ENCODE results near the gene LONP2. TPM values are rescaled to one million over a fixed set of nuclear protein-coding genes. Genes with fewer than 3 reads are reported as not detected.
A peak's percentile ranks its signal among the peaks of the same experiment; 100 is the strongest.

LONP2 gene
- total and polyA plus RNA-seq, 2 experiments from 2014 or later, result 12.4 to 25.2 TPM

DNA sequence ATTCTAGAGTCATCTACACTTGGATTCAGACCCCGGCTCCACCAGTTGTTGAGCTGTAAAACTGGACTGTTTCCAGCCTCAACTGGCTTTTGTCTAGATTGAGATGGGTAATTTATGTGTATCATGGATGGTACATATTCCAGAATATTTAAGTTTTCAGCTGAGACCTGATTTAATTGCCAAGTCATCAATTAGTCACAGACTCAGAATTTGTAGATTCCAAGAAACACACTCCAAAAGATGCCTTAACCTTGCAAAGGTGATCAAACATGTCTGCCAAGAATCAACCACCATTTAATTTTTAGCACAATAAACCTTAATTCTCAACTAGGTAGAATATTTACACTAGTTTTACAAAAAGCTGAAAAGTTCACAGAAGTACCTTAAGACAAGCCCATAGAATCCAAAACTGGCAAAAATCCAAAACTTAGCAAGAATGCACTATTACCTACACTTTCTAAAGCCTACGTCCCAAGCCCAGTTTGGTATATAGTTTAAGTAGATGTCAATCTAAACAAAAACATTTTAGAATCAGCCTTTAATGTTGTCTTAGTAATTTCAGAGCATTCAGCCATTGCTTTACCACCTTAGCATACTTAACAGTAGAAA, 123.4 kb downstream of the LONP2 start (continued):
- TF ChIP-seq CTCF (conservative IDR thresholded peaks at IDR 0.05; ENCODE audit: low read depth in 2 of 2), result no peak
- TF ChIP-seq ETS1 (IDR thresholded peaks at IDR 0.05), result no peak
- no peak for TF ChIP-seq CREB1 (CRISPR knock-in tag; IDR thresholded peaks at IDR 0.05; ENCODE audit: low read depth)
- TF ChIP-seq ZNF114 (CRISPR knock-in tag; IDR thresholded peaks at IDR 0.05), result no peak
- TF ChIP-seq EZH2phosphoT487 (IDR thresholded peaks at IDR 0.05; ENCODE audit: unreplicated experiment), result no peak
- no peak for TF ChIP-seq ZNF331 (CRISPR knock-in tag; IDR thresholded peaks at IDR 0.05; ENCODE audit: low read depth)
- TF ChIP-seq NANOG (IDR thresholded peaks at IDR 0.05; ENCODE audit: borderline replicate concordance), result no peak

DNA sequence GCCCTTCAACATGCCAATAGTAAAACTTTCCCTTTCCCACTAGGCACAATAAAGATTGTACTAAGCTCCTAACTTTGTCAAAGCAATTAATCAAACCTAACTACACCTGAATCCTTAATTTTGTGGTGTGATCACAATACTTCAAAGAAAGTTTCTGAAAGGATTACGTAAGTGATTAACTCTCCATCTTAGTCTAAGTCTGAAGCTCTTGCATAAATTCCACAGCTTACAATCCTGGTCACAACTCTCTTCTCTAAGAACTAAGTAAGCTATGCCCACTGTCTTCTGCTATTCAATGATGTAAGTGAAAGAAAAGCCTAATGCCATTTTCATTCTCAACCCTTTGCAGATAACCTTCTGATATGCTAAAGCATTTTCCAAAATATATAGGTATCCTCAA, 125.7 kb downstream of the LONP2 start:
- H3K36me3 Mint-ChIP-seq (ENCODE audit: low read depth), result no peaks in the 10 kb centered on the region
- no peak overlapping the region for H3K27ac ChIP-seq (ENCODE audit: low read depth)
- peak; percentile 42 for DNase-seq (ENCODE audit: low spot score)
- peaks cover 97% of the 10 kb centered on the region for H3K79me2 ChIP-seq (replicated peaks; ENCODE audit: insufficient read depth)
- H3K4me1 Mint-ChIP-seq, result peaks cover 39% of the 10 kb centered on the region
- no peak overlapping the region for H2AFZ ChIP-seq
- peaks cover 35% of the 10 kb centered on the region for H4K20me1 ChIP-seq (replicated peaks; ENCODE audit: insufficient read depth)
- no peak overlapping the region for H3K27ac Mint-ChIP-seq
- no peaks in the 10 kb centered on the region for H3K9me3 Mint-ChIP-seq
- ATAC-seq, result no peak
- peaks cover 2% of the 10 kb centered on the region for H3K27me3 Mint-ChIP-seq (ENCODE audit: insufficient read depth, low read depth, poor library complexity)
- H3K9me2 ChIP-seq (ENCODE audit: insufficient read depth), result no peaks in the 10 kb centered on the region
- peak overlapping the region; percentile 49; the same call in 1 of the 2 replicates for H3K4me2 ChIP-seq
- no peaks in the 10 kb centered on the region for H3K27me3 ChIP-seq (ENCODE audit: insufficient read depth)
- peaks cover 40% of the 10 kb centered on the region for H3K4me1 ChIP-seq (ENCODE audit: insufficient read depth)
- H3F3A ChIP-seq (replicated peaks; ENCODE audit: low read depth), result peaks cover 7% of the 10 kb centered on the region; the same call in 1 of the 2 replicates
- no peaks in the 10 kb centered on the region for H3K36me3 ChIP-seq (ENCODE audit: insufficient read depth)
- no peak overlapping the region for H3K4me3 ChIP-seq
- no peak overlapping the region for H3K4me3 Mint-ChIP-seq
- TF ChIP-seq EZH2 (IDR thresholded peaks at IDR 0.05; ENCODE audit: low read depth, unreplicated experiment) (no peak), POLR2AphosphoS5 (IDR thresholded peaks at IDR 0.05; ENCODE audit: low read depth) (no peak), CTCF (conservative IDR thresholded peaks at IDR 0.05; ENCODE audit: low read depth in 2 of 2) (no peak), ZNF114 (CRISPR knock-in tag; IDR thresholded peaks at IDR 0.05) (no peak), NANOG (IDR thresholded peaks at IDR 0.05; ENCODE audit: borderline replicate concordance) (no peak), STAT1 (IDR thresholded peaks at IDR 0.05; ENCODE audit: unreplicated experiment) (no peak), EZH2phosphoT487 (IDR thresholded peaks at IDR 0.05; ENCODE audit: unreplicated experiment) (no peak), CREB1 (CRISPR knock-in tag; IDR thresholded peaks at IDR 0.05; ENCODE audit: low read depth) (no peak), ZNF331 (CRISPR knock-in tag; IDR thresholded peaks at IDR 0.05; ENCODE audit: low read depth) (no peak), ETS1 (IDR thresholded peaks at IDR 0.05) (no peak), JUNB (IDR thresholded peaks at IDR 0.05; ENCODE audit: unreplicated experiment) (no peak)

All from GM23338 (cell line).